GM18498 (cell line): ENCODE results near the gene NDUFC1.
"Not testable (repeated sequence)": the region's sequence is repeated elsewhere in the genome, so short reads cannot be mapped to it uniquely, and the experiment has no call there.

Experiments used
- ATAC-seq: cut with Tn5 transposase; IDR thresholded peaks from one replicate; pipeline ENCODE4 v1.9.1; 2021; ENCODE audit warnings: mild to moderate bottlenecking, moderate library complexity; ENCODE audit not compliant: unreplicated experiment

Gene NDUFC1

DNA sequence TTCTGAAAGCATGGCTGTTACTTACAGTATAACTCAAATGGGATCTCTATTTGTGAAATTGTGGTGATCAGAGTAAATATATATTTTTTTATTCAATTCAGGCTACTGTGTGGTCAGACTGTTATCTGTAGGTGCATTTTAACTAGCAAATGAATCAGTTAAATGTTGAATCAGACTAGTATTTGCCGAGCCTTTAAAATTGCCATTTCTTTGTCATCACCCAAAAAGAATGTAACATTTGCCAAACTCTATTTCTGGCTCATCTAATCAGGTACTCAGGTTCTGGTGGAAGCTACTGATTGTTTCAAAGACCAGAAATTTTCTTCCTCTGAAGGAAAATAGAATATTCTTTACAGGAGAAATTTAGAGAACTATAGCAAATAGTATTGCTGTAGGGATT is 2.7 kb downstream of the NDUFC1 start:
- ATAC-seq: no peak

DNA sequence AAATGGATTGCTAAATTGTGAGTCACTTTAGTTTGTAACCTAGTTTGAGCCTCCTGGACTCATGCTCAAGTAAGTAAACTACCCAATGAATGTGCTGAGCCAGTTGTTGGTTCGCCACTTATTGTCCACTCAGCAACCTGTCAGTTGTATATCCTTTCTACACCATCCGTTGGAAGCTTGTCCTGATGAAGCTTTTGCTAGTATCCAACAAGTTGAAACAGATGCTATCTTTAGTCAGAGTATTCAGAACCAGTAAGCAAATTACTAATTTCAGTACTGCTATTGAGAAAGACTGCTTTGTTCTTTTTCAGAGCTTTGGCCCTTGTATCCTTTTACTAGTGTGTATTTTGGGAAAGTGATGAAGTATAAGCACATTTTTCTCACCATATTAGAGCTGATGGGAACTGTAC is 5.3 kb downstream of the NDUFC1 start:
- no peak for ATAC-seq

DNA sequence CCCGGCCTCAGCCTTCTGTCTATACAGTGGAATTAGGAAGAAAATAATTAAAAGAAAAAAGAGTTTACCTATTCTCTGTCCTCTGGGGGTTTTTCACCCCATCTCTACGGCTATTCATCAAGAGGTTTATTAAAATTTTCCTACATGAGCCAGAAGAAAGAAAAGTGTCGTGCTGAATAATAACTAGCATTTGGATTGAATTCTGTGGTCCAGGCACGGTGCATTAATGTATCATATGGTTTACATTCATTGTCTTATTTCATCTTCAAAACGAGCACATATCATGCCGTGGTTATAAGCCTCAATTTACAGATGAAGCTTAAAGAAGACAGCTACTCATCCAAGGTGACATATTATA is 6.4 kb downstream of the NDUFC1 start:
- no peak for ATAC-seq

DNA sequence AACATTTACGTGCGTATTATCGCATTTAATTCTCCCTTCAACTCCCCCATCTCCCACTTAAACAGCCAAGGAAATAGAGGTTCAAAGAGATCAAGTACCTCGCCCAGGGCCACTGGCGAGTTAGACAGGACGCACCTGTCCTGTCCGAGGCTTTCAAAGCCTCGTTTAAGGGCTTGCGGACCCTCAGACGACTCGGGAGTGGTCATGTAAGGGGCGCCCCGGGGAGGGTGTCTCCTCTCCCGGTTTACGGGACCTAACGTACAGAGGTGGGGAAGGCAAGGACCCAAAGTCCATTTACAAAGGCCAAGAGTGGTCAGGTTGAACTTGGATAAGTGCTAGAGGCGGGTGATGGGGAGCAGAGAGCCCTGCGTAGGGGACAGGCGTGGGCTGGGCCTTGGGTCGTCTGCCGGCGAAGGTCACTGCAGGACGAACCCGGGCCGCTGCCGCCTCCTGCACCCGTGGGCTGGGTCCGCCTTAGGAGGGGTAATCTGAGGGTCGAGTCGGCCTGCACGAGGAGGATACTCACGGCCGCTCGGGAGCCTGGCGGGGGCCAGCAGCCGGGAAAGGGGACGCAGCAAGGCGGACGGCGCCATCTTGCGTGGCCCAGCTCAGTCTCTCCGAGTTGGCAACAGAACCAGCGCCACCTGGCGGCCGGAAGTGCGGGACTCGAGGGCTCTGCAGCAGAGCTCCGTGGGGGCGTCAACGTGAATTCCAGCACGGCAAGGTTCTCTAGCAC is 6.9 kb downstream of the NDUFC1 start:
- ATAC-seq: peak; percentile 94

DNA sequence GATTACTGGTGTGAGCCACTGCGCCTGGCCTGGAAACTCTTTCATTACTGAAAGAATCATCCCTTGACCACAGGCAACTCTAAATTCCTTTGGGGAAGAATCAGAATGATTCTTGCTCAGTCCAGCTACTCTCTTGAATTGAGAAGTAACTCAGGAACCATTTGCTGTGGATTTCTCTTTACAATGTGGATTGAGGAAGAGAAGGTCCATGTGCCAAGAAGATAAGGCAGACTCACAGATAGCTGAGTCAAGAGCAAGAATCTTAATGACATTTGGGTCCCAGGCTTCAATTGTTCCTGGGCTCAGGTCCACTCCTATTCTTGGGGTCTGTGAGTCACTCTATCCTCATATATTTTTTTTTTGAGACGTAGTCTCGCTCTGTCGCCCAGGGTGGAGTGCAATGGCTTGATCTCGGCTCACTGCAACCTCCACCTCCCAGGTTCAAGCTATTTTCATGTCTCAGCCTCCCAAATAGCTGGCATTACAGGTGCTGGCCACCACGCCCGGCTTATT is 16.0 kb downstream of the NDUFC1 start:
- no peak for ATAC-seq

DNA sequence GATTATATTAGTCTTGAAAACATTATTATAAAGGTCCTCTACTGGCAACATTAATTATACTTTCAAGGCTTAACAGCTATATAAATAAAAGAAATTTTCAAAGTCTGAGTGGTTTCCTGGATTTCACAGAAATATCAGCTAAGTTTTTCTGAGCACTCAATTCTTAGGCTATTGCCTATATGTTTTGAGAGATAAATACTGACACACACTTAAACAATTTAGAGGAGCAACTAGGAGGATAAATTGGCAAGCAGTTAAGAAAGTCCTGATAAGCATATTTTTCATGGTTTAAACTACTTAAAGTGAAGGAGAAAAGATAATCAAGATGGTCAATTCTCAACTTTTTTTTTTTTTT is 19.6 kb downstream of the NDUFC1 start:
- no peak for ATAC-seq

DNA sequence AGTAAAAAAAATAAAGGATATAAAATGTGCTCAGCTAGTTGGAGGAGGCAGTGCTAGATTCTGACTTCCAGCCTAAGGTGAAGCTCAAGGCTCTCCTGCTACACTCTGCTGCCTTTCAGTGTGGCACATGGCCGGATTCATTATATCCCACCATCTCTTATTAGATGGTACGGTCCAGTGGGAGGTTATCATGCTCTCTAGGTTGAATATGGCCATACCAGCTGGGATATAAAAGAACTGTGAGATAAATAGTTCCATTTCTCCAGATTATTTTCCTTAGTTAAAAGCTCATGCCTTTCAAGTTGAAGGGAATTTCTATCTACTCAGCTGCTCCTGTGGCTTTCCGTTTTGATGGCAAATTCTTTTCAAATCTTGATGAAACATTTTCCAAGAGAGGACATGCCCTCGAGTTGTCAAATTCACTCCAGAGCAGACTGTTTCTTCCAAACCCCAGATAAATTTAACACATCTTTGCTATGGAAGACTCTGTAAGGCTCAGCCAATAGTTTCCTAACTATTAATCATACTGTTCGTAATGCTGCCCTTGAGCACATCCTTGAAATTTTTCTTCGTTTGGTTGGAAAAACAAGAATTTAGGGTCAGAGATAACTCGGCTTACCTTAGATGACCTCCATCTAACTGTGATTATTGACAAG is 20.1 kb downstream of the NDUFC1 start:
- ATAC-seq: no peak

DNA sequence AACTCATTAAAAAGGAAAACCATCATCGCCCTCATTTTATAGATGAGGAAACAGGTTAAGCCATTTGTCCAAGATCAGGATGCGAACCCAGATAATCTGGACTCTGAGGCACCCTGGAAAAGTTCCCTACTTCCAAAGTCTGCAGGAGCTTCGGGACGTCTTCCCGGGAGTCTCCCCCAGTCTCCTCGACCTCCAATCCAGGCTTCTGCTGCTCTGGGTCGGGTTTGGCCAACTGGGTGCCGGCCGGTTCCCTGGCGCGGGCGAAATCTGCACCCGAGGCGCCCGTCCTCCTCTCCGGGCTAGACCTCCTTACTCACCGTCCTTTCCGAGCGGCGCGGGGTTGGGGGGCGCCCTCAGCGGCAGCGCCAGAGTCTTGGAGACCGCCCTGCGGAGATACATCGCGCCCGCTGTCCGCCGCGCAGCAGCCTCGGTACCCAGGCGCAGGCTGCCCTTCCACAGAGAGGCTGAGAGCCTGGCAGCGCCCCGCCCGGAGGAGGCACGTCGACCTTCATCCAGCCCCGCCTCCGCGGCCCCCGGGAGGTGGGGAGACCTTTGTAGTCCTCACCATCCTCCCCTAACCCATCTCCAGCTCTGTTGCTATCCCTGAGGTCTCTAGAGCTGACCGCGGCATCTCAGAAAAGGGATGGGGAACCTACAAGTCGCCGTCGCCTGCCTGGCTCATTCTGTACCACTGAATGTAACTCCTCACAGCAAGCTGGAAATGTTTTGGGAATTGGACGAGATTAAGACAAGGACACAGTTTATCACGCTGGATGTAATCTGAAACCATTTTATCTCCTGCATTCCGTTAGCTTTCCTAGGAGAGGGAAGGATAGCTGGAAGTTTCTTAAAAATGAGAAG is 22.3 kb downstream of the NDUFC1 start, which contains the start of gene MGARP:
MGARP (minus strand) TSS at position 466 of the 861 bp plus-strand sequence; CDS start at position 399, 67 bp downstream.
- ATAC-seq: peak; percentile 55

DNA sequence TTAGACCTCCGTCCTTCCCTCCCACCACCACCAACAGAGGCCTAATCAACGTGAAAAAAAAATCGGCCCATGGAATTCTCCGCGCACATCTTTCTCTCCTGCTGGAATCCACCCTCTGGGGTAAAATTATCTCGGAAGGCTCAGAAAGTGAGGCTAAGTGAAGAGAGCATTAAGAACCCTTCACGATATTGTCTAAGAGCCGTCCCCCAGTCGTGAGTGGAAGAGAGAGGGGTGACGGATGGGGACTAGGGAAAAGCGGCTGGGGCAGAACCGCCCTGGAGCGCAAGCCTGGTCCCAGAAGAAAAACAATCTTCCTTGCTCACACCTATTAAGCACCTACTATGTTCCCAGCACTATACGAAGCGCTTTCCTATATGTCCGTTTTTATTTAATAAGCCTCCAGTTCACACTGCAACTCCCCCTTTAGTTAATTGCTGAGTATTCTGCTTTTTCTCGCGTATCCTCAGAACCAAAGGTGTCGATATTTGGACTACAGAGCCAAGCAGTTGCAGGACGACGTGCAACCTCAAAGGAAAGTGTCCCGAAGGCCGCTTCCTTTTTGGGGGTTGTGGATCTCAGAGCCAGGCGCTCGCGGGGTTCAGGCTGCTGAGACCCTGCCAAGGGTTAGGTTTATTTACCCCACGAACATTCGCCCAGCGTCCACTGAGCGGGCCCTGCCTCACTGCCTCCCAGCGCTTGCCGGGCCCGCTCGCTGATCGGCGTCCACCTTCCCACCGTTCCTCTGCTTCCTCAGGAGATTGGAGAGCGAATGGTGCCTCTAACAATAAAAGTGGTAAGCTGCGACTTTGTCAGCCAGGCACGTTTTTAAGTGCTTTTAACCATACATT is 23.1 kb downstream of the NDUFC1 start:
- ATAC-seq: peak; percentile 31

DNA sequence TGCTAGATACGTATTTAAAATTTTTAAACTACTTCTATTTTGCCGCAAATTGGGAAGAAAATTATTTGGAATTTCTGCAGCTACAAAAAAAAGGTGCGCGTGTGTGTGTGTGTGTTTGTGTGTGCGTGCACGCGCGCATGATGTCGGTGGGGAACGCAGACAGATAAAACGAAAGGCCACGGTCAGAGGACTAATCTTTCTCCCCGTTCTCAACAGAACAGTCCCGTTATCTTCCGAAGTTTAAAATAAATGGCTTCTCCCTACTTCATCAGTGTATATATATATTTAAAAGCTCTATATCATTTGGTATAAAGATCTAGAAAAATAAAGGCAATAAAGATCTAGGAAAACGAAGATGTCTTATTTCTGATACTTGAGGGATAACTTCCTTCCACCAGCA is 23.8 kb downstream of the NDUFC1 start:
- no peak for ATAC-seq

DNA sequence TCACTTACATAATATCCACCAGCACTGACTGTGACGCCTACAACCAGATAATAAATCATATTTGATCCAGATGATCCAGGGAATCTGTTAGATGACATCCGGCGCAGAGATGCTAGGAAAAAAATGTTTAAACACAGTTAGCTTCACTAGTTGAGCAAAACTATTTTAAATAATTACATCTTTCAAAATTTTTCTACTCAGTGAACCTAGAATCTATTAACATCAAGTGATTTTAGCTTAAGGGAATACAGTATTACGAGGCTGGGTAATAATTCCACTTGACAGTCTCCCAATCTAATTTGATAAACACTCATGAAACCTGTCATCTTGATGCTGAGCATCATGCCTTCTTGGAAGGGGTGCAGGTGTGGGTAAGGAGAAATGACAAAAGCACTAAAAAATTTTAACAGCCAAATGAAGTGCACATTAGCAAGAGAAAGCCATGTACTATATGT is 27.0 kb downstream of the NDUFC1 start:
- ATAC-seq: no peak

DNA sequence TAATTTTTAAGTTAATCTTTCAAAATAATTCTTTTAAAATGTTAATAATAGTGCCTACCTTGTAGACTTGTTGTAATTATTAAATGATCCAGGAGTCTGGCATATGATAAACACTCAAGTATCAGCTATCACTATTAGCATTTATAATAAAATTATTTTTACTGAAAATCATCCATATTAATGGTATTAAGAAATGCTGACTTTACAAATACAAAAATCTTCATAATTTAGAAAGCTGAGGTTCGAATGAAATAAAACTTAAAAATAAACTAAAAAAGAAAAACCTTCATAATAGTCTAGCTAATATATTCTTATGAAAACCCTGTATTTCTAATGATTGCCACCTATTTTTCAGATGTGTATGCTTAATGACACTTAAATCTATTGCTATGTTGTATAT is 27.5 kb downstream of the NDUFC1 start:
- ATAC-seq: no peak

DNA sequence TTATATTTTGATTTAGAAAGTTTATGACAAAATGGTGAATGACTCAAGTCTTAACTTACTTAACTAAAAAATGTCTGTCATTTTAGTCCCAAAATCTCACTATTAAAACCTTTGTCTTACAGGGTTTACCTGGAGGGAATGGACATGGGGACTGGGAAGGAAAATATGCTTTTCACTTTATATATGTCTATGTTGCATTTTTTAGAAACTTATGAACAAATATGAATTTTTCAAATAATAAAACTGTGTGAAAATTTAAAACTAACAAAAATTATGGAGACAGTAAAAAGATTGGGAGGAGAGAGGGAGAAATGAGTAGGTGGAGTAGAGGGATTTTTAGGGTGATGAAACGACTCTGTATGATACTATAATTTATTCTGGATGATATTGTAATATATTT is 28.4 kb downstream of the NDUFC1 start:
- ATAC-seq: no peak

DNA sequence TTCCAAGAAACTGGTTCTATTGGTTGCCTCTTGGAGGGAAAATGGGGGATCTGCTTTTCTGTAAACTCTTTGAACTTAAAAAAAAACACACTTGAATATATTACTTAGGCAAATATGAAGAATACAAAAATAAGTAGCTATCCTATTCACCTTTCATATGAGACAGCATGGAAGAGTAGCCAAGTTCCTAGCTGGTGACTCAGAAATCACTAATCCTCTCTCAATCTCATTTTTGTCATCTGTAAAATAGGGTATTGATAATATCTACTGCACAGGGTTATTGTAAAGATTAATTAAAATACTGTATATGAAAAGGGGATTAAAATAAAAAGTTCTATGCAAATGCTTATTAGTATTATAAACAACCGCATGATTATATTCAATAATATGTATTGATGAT is 35.0 kb downstream of the NDUFC1 start:
- ATAC-seq: no peak

DNA sequence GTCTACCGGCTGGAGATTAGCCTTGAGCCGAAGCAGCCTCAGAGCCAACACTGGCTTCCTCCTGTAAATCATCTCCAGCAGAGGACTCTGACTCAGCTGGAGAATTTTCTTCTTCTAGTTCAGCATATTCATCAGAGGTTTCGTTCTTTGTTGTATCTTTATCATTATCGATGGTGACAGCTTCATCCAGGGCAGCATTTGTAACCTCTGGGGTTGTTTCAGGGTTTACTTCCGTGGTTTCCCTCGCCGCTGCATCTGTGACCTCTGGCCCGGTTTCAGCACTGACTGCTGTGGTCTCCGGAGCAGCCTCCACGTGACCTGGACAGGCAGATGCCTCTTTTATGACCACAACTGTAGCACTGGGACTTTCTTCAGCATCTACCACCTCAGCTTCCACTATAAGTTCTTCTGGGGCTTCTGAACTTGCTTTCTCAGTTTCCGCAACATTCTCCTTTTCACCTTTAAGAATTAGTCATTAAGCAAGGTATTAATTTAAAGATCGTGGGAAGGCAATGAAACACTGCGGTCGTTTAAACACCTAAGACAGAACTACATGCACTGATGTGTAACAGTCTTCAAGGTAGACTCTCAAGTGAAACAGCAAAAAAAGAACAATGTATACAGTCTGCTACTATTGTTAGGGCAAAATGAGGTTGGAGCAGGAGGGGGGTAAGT is 35.6 kb downstream of the NDUFC1 start:
- ATAC-seq: peak; percentile 97

DNA sequence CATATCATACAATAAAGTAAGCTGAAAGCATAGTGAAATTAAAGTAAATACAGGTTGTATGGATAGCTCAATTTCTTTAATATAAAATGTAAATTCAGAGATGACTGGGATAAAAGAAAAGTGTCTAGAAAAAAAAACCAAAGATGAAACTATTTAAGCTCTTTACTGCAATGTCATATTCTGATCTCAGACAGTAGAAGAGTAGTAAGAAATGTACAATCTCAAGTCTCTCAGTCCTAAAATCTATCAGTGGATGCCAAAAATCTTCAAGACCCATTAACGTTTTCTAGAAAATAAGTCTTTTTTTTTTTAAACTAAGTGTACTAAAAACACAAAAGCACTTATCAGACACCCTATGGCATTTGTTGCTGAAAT is 36.1 kb downstream of the NDUFC1 start:
- peak; percentile 0 for ATAC-seq

DNA sequence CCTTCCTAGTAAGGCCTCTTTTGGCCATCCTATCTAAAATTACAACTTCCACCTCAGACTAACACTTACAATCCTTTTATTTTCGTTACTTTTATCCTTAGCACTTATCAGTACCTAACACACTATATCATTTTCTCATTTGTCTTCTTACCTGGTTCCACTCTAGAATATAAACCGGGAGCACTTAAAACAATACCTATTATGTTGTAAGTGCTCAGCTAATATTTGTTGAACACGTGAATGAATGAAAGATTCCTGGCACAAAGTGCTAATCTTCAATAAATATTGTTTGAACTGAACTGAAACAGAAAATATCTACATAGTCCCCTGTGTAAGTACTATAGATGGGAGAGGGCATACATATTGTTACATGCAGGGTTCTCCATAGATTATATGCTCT is 36.6 kb downstream of the NDUFC1 start:
- ATAC-seq: no peak

DNA sequence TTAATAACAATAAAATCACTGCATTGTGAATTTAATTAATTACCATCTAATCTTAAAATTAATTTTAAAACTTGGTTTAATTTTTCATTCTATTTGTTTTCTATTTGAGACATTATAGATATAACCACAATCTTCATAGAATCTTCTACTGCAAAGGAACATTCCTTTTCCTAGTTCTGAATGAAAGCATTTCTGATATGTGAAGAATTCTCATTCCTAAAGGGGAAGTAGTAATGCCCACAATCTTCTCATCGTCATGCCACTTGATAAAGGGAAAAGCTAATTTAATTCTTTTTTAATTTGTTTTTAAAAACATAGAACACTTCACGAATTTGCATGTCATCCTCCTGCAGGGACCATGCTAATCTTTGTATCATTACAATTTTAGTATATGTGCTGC is 45.9 kb downstream of the NDUFC1 start:
- ATAC-seq: no peak

DNA sequence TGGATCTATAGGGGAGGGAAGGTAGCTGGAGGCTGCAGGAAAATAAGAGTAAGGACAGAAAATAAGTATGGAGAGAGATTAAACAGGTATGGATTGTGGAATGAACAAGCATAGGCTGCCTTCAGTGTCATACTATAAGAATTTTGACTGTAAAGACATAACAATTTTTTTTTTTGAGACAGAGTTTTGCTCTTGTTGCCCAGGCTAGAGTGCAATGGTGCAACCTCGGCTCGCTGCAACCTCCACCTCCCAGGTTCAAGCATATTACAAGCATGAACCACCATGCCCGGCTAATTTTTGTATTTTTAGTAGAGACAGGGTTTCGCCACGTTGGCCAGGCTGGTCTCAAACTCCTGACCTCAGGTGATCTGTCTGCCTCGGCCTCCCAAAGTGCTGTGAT is 46.7 kb downstream of the NDUFC1 start:
- not testable (repeated sequence) for ATAC-seq

DNA sequence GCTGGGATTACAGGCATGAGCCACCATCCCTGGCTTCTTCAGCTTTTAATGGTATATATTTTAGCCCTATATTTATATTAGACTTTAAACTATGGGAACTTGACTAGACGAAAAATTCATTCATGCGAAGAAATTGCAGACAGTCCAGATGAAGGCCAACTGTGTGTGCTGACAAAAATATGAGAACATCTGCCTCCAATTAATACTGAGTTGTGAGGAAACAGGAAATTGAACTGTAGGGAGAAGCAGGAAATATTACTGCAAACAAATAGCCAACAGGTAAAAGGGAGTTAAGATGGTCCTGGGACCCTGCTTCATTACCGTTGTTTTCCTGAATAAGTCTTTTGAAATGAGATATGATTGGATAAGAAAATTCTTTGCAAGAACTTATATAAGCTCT is 48.6 kb downstream of the NDUFC1 start:
- ATAC-seq: no peak
